Measurements from ENCODE around the gene SIRT2. TPM values are rescaled to one million over a fixed set of nuclear protein-coding genes. Genes with fewer than 3 reads are reported as not detected.

Gene SIRT2
- total and polyA plus RNA-seq, 2 of the 8 experiments (the other 6 are each of a cell fraction or from before 2014, with no cell fraction given): 6.5 to 10.0 TPM

- TF ChIP-seq CHD7 (IDR thresholded peaks at IDR 0.05; ENCODE audit: insufficient replicate concordance, low read length) (no peak), TCF12 (IDR thresholded peaks at IDR 0.05; ENCODE audit: low read depth, low read length) (no peak), CHD2 (IDR thresholded peaks at IDR 0.05; ENCODE audit: low read length) (no peak), BACH1 (IDR thresholded peaks at IDR 0.05; ENCODE audit: low read length) (no peak), POLR2AphosphoS5 (IDR thresholded peaks at IDR 0.05; ENCODE audit: low read depth, low read length) (no peak)
- TF ChIP-seq, protein P1, sequence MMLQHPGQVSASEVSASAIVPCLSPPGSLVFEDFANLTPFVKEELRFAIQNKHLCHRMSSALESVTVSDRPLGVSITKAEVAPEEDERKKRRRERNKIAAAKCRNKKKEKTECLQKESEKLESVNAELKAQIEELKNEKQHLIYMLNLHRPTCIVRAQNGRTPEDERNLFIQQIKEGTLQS (IDR thresholded peaks at IDR 0.05; ENCODE audit: insufficient read depth, low read depth, low read length): no peak
These were observed 42.6 kb downstream of the SIRT2 start (continued) for GRCh38 chr19:38856813-38857212.

All from H1 (cell line).